Measurements from ENCODE around the gene TGFB3.

- TF ChIP-seq, protein P1, sequence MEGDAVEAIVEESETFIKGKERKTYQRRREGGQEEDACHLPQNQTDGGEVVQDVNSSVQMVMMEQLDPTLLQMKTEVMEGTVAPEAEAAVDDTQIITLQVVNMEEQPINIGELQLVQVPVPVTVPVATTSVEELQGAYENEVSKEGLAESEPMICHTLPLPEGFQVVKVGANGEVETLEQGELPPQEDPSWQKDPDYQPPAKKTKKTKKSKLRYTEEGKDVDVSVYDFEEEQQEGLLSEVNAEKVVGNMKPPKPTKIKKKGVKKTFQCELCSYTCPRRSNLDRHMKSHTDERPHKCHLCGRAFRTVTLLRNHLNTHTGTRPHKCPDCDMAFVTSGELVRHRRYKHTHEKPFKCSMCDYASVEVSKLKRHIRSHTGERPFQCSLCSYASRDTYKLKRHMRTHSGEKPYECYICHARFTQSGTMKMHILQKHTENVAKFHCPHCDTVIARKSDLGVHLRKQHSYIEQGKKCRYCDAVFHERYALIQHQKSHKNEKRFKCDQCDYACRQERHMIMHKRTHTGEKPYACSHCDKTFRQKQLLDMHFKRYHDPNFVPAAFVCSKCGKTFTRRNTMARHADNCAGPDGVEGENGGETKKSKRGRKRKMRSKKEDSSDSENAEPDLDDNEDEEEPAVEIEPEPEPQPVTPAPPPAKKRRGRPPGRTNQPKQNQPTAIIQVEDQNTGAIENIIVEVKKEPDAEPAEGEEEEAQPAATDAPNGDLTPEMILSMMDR (conservative IDR thresholded peaks at IDR 0.05; ENCODE audit: low read length) = no peak
- no peak for TF ChIP-seq EZH2phosphoT487 (IDR thresholded peaks at IDR 0.05; ENCODE audit: borderline replicate concordance, low read depth, low read length)
These were observed 1.2 kb upstream of the TGFB3 start for GRCh38 chr14:75983019-75983358.
